Femur (tissue), 1 donor: ENCODE measurements around the gene ADARB2.

Experiments
- DNase-seq: peaks from one replicate; pipeline ENCODE4 v3.0.0-alpha.2; 2017

The ADARB2 gene

GRCh38 chr10:1270906-1271305 lies 466.4 kb downstream of the ADARB2 start:
- DNase-seq = no peak

- no peak for DNase-seq
Observed at GRCh38 chr10:1270490-1270889, 466.8 kb downstream of the ADARB2 start.

- DNase-seq = no peak
Observed at GRCh38 chr10:1268831-1269230, 468.5 kb downstream of the ADARB2 start.

- no peak for DNase-seq
Observed at GRCh38 chr10:1267568-1267967, 469.8 kb downstream of the ADARB2 start.

GRCh38 chr10:1267148-1267547 lies 470.2 kb downstream of the ADARB2 start:
- no peak for DNase-seq

GRCh38 chr10:1266033-1266802 lies 471.1 kb downstream of the ADARB2 start:
- no peak for DNase-seq

- no peak for DNase-seq
Observed at GRCh38 chr10:1264001-1264400, 473.3 kb downstream of the ADARB2 start.

- no peak for DNase-seq
Observed at GRCh38 chr10:1257274-1257673, 480.1 kb downstream of the ADARB2 start.

- DNase-seq = no peak
Observed at GRCh38 chr10:1256432-1256725, 480.9 kb downstream of the ADARB2 start.

GRCh38 chr10:1255600-1256431 lies 481.5 kb downstream of the ADARB2 start:
- no peak for DNase-seq

GRCh38 chr10:1255118-1255517 lies 482.2 kb downstream of the ADARB2 start:
- DNase-seq = no peak

- no peak for DNase-seq
Observed at GRCh38 chr10:1253523-1254353, 483.6 kb downstream of the ADARB2 start.

GRCh38 chr10:1251769-1252168 lies 485.6 kb downstream of the ADARB2 start:
- no peak for DNase-seq

GRCh38 chr10:1249142-1249920 lies 488.0 kb downstream of the ADARB2 start:
- no peak for DNase-seq

GRCh38 chr10:1248262-1248630 lies 489.1 kb downstream of the ADARB2 start:
- peak; percentile 30 for DNase-seq

GRCh38 chr10:1247598-1248261 lies 489.6 kb downstream of the ADARB2 start:
- no peak for DNase-seq

GRCh38 chr10:1244493-1244892 lies 492.8 kb downstream of the ADARB2 start:
- no peak for DNase-seq

- no peak for DNase-seq
Observed at GRCh38 chr10:1243486-1244234, 493.7 kb downstream of the ADARB2 start.

GRCh38 chr10:1242975-1243374 lies 494.4 kb downstream of the ADARB2 start:
- no peak for DNase-seq

- no peak for DNase-seq
Observed at GRCh38 chr10:1241973-1242935, 495.1 kb downstream of the ADARB2 start.
